ENCODE measurements around the gene SLC35F3. TPM values are rescaled to one million over a fixed set of nuclear protein-coding genes. Genes with fewer than 3 reads are reported as not detected.

Gene SLC35F3
- total and polyA plus RNA-seq, 9 donors, result 0.04 to 0.69 (median 0.17) TPM; not detected in 3

- Histone ChIP-seq H3K4me3 (no peak overlapping the region), H3K4me1 (ENCODE audit: insufficient read depth) (no peaks in the 10 kb centered on the region), H3K36me3 (no peaks in the 10 kb centered on the region), H3K9me3 (no peaks in the 10 kb centered on the region), H3K27me3 (no peaks in the 10 kb centered on the region), H3K27ac (no peak overlapping the region)
- TF ChIP-seq POLR2A (IDR thresholded peaks at IDR 0.05) (no peak), CTCF (IDR thresholded peaks at IDR 0.05) (no peak), EP300 (IDR thresholded peaks at IDR 0.05) (no peak)
- intact Hi-C loops (cut with DNase I), result no loop called here
- DNase-seq, result no peak
- 87 to 90% (median 88%) methylated on average over 4 of the region's 4 CpGs for WGBS, 3 donors
These were observed 381.7 kb downstream of the SLC35F3 start for GRCh38 chr1:234286206-234286605.

- intact Hi-C loops (cut with DNase I), result no loop called here
- H3K4me1 ChIP-seq (ENCODE audit: insufficient read depth), result no peaks in the 10 kb centered on the region
- no peaks in the 10 kb centered on the region for H3K9me3 ChIP-seq
- DNase-seq, result no peak
- WGBS, 3 donors, result 54 to 79% (median 77%) methylated on average over 2 of the region's 2 CpGs
- H3K4me3 ChIP-seq, result no peak overlapping the region
- H3K36me3 ChIP-seq, result no peaks in the 10 kb centered on the region
- TF ChIP-seq CTCF (IDR thresholded peaks at IDR 0.05) (no peak), POLR2A (IDR thresholded peaks at IDR 0.05) (no peak), EP300 (IDR thresholded peaks at IDR 0.05) (no peak)
- H3K27ac ChIP-seq, result no peak overlapping the region
- H3K27me3 ChIP-seq, result no peaks in the 10 kb centered on the region
These were observed 384.5 kb downstream of the SLC35F3 start for GRCh38 chr1:234288946-234289345.

GRCh38 chr1:234289538-234290305, 385.2 kb downstream of the SLC35F3 start:
- WGBS, 3 donors, result 66 to 91% (median 86%) methylated on average over 2 of the region's 2 CpGs
- Histone ChIP-seq H3K27me3 (no peaks in the 10 kb centered on the region), H3K9me3 (no peaks in the 10 kb centered on the region), H3K4me3 (no peak overlapping the region), H3K36me3 (no peaks in the 10 kb centered on the region), H3K27ac (no peak overlapping the region), H3K4me1 (ENCODE audit: insufficient read depth) (no peaks in the 10 kb centered on the region)
- no peak for DNase-seq
- TF ChIP-seq CTCF (IDR thresholded peaks at IDR 0.05), result no peak
- no peak for TF ChIP-seq EP300 (IDR thresholded peaks at IDR 0.05)
- no peak for TF ChIP-seq POLR2A (IDR thresholded peaks at IDR 0.05)
- intact Hi-C loops (cut with DNase I), result no loop called here

- intact Hi-C loops (cut with DNase I), result no loop called here
- Histone ChIP-seq H3K4me1 (ENCODE audit: insufficient read depth) (no peaks in the 10 kb centered on the region), H3K4me3 (no peak overlapping the region), H3K27me3 (no peaks in the 10 kb centered on the region), H3K36me3 (no peaks in the 10 kb centered on the region), H3K27ac (no peak overlapping the region), H3K9me3 (no peaks in the 10 kb centered on the region)
- 87 to 91% (median 90%) methylated on average over 4 of the region's 4 CpGs for WGBS, 3 donors
- no peak for DNase-seq
- no peak for TF ChIP-seq POLR2A (IDR thresholded peaks at IDR 0.05)
- no peak for TF ChIP-seq CTCF (IDR thresholded peaks at IDR 0.05)
- TF ChIP-seq EP300 (IDR thresholded peaks at IDR 0.05), result no peak
These were observed 387.5 kb downstream of the SLC35F3 start for GRCh38 chr1:234292011-234292410.

Measured in ovary (tissue), 9 donors.